Dermis microvascular lymphatic vessel endothelial cell (primary cell): ENCODE data around the gene ATXN7L3. TPM values are rescaled to one million over a fixed set of nuclear protein-coding genes. Genes with fewer than 3 reads are reported as not detected.

Source experiments
- DNase-seq, 2 donors: peaks; one replicate each; pipeline versions ENCODE4 v3.0.0 to v3.0.0-alpha.2; 2010; ENCODE audit warnings: low read depth in 2 of 2
- total RNA-seq: library from RNA; depleted of rRNA; stranded (reverse); fragments of >200 nt; gene quantifications from 2 replicates; pipeline ENCODE4 v1.2.1, GENCODE V29; 2014

ATXN7L3 gene
- total RNA-seq, 1 donor from 2014 or later: 28.9 TPM

- no peak for DNase-seq
Measured at GRCh38 chr17:44200478-44201155, 933 bp upstream of the ATXN7L3 start.

GRCh38 chr17:44198721-44199552, 747 bp downstream of the ATXN7L3 start:
- peak in 1 of 2 donors; percentile 74 for DNase-seq

DNA sequence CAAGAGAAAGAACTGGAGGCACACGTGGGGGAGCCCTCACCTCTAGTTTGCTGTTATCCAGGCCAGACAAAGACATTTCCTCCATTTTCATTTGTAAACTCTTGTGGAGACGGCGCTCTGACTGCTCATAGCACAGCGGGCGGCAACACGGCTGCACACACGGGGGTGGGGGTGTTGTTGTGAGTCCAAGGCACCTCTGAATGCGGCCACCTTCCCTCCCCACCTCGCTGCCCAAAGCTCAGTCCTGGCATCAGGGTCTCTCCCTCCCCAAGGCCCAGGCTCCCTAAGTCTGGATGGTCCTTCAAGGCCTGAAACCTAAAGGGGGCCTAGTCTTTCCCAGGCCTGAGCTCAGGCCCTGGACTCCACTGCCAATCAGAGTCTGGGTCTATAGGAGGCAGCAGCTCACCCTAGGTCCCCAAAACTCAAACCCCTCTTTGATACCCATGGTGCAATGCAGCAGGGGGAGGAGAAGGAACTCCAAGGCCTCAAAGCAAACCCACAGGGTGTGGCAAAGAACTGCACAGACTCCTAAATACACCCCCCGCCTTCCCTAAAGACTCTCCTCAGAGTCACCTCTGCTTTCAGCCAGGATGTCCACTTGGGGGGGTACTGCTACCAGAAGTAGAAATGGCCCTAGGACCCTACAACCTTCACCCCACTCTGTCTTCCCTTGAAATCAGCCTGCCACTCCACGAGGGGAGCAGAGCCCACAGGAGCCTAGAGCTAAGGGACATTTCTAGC, 1.5 kb downstream of the ATXN7L3 start:
- DNase-seq: peak in 1 of 2 donors; percentile 40

- DNase-seq: no peak
Measured at GRCh38 chr17:44197107-44197506, 2.6 kb downstream of the ATXN7L3 start.

DNA sequence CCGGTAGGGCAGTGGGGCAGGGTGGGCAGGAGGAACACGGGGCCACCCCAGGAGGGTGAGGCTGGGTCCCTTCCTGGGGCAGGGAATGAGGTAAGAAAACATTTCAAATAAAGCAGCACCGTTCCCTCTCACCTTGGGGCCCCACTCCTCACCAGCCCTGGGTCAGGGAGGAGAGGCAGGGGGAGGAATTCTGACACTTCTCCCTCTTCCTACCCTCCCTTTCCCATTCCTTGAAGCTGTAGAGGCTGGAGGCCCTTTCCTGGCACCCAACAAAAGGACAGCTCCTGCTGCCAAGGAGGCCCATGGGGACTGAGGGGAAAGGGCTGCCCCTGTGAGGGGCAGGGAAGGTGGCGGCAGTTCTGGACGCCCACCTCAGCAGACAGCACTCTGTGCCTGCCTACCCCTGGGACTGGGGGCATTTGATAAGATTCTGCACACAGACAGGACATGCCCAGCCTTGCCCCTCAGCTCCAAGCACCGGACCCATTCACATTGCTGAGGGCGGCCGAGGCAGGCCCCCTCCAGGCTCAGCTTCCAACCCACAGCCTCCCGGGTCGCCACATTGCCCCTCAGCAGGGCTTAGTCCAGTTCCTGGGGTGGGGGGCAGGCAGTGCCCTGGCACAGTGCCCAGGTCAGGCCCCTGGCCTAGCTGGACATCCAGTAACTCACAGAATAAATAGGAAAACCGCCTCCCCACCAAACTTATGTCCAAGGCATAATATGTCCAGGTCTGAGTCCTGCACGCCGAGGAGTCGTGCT, 6.2 kb downstream of the ATXN7L3 start:
- no peak for DNase-seq

GRCh38 chr17:44192750-44193149, 6.9 kb downstream of the ATXN7L3 start:
- no peak for DNase-seq

- DNase-seq: no peak
Measured at GRCh38 chr17:44191941-44192496, 7.7 kb downstream of the ATXN7L3 start.

GRCh38 chr17:44191369-44191768, 8.3 kb downstream of the ATXN7L3 start:
- DNase-seq: no peak

- no peak for DNase-seq
Measured at GRCh38 chr17:44190481-44190880, 9.2 kb downstream of the ATXN7L3 start.

GRCh38 chr17:44188576-44189403, 10.9 kb downstream of the ATXN7L3 start:
- no peak for DNase-seq

DNA sequence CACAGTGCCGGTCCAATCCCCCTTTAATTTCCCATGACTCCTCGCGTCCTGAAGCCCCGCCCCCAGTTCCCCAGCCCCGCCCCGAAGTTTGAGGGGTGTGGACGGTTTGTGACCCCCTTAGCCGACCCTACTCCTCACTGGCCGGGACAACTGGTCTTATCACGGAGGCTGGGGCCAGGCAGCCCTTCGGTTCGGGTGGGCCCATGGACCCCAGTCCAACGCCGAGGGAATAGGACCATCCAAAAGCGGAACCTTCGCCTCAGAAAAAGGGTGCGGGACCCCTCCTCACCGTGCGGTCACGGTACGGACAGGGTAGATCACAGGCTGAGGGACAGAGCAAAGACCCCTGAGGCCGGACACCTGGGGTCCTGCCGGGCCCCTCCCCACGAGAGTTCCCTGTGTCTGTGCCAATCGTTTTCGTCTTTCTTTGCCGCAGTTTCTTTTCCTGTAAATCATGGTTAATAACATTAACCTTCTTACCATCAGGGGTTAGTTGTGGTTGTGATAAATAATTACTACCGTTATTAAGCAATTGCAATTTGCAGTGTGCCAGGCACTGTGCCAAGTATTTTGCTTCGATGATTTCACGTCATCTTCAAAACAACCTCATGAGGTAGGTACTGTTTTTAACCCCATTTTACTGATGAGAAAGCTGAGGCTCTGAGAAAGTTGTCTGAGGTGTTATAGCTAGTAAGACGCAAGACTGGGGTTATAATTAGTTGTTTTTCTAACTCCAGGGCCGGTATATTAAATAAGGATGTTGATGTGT, 12.4 kb downstream of the ATXN7L3 start:
- peak; percentile 32 to 40 for DNase-seq

GRCh38 chr17:44186307-44187130, 13.2 kb downstream of the ATXN7L3 start, which contains the start of gene TMUB2:
TMUB2 (plus strand) TSS chr17:44186972; CDS start chr17:44187709, 737 bp downstream.
- DNase-seq: peak; percentile 99 to 100

DNA sequence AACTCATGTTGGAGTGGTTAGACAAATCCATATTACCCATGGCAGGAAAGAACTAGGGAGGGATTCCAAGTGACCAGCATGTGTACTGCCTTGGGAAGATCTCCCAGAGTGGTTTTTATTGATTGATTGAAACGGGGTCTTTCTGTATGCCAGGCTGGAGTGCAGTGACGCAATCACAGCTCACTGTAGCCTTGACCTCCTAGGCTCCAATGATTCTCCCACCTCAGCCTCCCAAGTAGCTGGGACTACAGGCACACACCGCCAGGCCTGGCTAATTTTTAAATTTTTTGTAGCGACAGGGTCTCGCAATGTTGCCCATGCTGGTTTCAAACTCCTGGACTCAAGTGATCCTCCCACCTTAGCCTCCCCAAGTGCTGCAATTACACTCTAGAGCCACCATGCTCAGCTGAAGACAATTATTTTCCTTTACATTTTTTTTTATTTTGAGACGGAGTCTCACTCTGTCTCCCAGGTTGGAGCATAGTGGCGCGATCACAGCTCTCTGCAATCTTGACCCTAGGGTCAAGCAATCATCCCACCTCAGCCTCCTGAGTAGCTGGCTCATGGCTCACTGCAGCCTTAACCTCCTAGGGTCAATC, 15.4 kb downstream of the ATXN7L3 start:
- no peak for DNase-seq

- no peak for DNase-seq
Measured at GRCh38 chr17:44183024-44183423, 16.7 kb downstream of the ATXN7L3 start.

GRCh38 chr17:44178133-44178532, 21.6 kb downstream of the ATXN7L3 start:
- DNase-seq: no peak

GRCh38 chr17:44177640-44178039, 22.0 kb downstream of the ATXN7L3 start:
- no peak for DNase-seq

- DNase-seq: no peak
Measured at GRCh38 chr17:44176671-44177501, 22.8 kb downstream of the ATXN7L3 start.
